ENCODE measurements around the gene PRL. TPM values are rescaled to one million over a fixed set of nuclear protein-coding genes. Genes with fewer than 3 reads are reported as not detected.

PRL gene
- total and polyA plus RNA-seq, 2 of the 8 experiments (the other 6 are each of a cell fraction or from before 2014, with no cell fraction given): not detected

- no peak for TF ChIP-seq BRCA1 (IDR thresholded peaks at IDR 0.05; ENCODE audit: low read depth, low read length)
- TF ChIP-seq, protein P1, sequence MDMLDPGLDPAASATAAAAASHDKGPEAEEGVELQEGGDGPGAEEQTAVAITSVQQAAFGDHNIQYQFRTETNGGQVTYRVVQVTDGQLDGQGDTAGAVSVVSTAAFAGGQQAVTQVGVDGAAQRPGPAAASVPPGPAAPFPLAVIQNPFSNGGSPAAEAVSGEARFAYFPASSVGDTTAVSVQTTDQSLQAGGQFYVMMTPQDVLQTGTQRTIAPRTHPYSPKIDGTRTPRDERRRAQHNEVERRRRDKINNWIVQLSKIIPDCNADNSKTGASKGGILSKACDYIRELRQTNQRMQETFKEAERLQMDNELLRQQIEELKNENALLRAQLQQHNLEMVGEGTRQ (IDR thresholded peaks at IDR 0.05; ENCODE audit: low read length): no peak
- no peak for TF ChIP-seq CHD1 (IDR thresholded peaks at IDR 0.05; ENCODE audit: low read depth, low read length)
- no peak for TF ChIP-seq SUZ12 (IDR thresholded peaks at IDR 0.05; ENCODE audit: low read length)
- TF ChIP-seq, protein P2, sequence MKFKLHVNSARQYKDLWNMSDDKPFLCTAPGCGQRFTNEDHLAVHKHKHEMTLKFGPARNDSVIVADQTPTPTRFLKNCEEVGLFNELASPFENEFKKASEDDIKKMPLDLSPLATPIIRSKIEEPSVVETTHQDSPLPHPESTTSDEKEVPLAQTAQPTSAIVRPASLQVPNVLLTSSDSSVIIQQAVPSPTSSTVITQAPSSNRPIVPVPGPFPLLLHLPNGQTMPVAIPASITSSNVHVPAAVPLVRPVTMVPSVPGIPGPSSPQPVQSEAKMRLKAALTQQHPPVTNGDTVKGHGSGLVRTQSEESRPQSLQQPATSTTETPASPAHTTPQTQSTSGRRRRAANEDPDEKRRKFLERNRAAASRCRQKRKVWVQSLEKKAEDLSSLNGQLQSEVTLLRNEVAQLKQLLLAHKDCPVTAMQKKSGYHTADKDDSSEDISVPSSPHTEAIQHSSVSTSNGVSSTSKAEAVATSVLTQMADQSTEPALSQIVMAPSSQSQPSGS (IDR thresholded peaks at IDR 0.05; ENCODE audit: low read length): no peak
These were observed 56.8 kb downstream of the PRL start (continued) for GRCh38 chr6:22240025-22240424.
